Activated T-cell treated with anti-CD3 and anti-CD28 coated beads, Interleukin-2, amount 50 U/mL, for 48 hours (primary cell): ENCODE data around the gene OR52H1.

Experiments used
- DNase-seq, 2 experiments: peaks; one replicate each; pipeline ENCODE4 v3.0.0-alpha.2; 2020

The OR52H1 gene

DNA sequence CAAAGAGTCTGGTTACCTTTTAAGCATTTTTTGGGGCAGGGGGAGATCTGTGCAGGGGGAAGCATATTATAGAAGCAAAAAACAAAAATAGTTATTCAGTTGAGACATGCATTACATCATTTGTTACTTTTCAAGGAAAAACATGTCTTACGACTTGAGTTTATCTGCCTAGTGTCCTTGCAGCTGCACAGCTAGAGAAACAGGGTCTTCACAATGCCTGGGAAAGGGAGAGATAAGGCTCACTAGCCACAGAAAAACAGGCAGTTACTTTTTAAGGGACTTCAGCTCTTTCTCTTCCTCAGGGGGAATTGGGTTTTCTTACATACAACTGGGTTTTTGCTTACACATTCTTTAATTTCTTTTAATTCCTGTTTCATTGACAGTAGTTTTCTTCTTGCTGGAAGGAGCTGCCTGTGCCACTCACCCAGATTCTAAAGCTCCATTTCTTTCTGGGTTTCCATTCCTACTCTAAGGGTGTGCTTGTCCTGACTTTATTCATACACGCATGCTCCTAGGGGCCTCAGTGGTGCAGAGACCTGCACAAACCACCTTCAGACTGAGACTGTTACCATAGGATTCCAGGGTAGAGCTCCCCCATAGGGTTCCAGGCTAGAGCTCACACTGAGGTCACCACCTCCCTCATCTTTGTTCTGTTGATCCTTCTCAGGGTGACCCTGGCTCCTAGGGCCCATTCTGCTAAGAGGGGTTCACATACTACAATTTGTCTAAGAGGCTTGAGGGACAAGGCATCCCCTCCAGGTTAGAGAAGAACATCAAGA lies 17.1 kb downstream of the OR52H1 start:
- DNase-seq = no peak

DNA sequence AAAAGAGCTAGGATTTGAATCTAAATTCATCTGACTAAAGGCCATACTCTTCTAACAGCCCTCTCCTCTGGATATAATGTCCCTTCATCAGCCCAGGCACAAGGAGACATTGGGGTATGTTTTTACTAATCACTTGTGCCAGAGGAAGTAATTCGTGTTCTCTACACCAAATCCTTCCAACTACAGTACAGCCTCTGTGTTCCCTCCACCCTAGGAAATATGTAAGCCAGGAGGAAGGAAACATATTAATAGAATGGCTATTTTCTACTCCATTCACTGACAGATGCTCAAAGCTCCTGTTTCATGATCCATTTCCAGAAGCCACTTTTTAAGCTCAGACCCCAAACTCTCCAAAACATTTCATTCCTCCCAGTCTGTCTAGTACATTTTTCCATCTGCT lies 19.8 kb downstream of the OR52H1 start:
- DNase-seq = no peak

DNA sequence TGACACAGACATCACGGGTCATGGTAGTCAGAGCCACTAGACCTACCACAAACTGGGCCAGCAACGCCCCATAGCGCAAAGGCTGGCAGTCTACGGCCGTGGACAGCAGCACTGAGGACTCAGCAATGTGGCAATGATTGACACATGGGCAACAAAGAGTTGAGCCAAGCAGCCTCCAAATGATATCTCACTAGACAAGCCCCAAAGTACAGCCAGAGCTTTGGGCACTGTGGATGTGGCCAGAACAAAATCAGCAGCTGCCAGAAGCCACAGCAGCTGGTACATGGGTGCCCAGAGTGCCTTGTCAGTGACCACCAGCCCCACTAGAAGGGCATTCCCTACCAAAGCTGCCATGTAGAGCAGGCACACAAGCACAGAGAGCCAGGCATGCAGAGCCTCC lies 20.6 kb downstream of the OR52H1 start:
- no peak for DNase-seq

DNA sequence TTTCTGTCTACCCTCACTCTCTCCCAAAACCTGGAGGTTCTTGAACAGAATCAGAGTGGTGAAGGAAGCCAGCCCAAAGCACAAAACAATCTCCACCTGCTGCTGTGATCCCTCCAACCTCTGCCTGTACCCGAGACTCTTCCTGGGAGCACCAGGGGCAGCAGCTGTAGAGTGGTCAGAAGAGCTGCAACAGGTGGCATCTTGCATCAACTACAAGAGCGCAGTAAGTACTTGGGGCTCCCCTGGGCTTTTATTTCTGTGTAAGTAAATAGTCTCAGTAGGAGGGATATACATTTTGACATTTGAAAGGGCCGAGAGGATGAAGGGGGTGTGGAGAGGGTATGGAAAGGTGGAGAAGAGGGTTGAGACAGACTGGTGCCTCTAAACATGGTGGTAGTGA lies 23.6 kb downstream of the OR52H1 start:
- no peak for DNase-seq

- no peak for DNase-seq
Observed at GRCh38 chr11:5522308-5522707, 26.0 kb downstream of the OR52H1 start.

GRCh38 chr11:5521540-5521939 lies 26.8 kb downstream of the OR52H1 start:
- DNase-seq = no peak

DNA sequence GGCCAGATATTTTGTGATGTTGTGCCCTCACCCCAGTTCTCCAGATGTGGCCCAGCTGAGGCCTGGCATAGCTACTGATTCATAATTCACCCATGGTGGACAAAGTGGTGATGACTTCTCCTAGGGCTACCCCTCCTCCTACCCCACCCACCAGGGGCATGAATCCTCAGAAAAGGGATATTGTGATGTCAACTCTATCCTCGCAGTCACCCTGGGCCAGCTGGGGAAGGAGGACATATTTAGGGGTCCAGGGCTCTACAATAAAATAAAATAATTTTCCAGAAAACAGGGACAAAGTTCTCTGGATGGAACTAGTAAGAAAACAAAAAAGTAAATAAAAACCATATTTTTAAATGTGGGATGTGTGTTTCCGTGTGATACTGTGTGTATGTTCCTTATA lies 31.7 kb downstream of the OR52H1 start, which contains the start of gene UBQLNL:
Gene UBQLNL, minus strand, starts transcription at position 101 of the 400 bp plus-strand sequence. CDS start 258 bp downstream, outside the sequence.
- no peak for DNase-seq

DNA sequence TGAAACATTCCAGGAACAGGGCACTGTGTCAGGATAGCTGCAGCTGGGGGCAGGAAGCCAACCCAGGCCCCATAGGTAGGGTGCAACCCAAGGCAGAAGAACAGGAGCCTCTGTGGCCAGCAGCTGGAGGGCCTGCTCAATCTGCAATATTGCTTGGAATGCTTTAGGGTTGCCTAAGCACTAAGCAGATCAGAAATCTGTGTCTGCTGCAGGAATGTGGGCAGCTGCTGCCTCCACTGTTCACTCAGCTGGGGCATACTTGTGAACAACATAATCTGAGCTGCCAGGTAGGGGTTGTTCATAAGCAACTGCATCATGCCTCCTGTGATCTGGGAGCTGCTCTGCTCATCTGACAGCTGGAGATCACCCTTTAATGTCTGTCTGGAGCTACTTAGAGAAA lies 33.5 kb downstream of the OR52H1 start:
- DNase-seq = no peak

DNA sequence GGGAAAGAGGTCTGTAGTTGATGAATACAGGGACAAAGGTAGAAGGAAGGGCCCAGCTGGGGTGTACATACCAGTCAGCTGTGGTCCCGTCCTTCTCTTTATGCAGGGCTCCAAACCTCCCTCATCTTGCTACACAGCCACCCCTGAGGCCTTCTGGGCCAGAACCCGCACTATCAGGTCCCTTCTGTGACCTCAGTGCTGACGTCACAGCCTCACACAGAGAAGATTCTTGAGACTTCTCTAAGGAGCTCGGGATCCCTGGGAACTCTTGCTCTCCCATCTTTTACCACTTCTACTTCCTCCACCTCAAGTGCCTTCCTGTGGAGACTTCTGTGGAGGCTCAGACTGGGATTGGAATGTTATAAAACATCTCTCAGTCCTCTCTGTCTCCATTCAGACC lies 38.5 kb downstream of the OR52H1 start, which contains the start of gene UBQLN3:
Gene UBQLN3, minus strand, starts transcription at position 155 of the 400 bp plus-strand sequence. CDS start 399 bp downstream, outside the sequence.
- DNase-seq = no peak

GRCh38 chr11:5508605-5509004 lies 39.7 kb downstream of the OR52H1 start:
- no peak for DNase-seq

DNA sequence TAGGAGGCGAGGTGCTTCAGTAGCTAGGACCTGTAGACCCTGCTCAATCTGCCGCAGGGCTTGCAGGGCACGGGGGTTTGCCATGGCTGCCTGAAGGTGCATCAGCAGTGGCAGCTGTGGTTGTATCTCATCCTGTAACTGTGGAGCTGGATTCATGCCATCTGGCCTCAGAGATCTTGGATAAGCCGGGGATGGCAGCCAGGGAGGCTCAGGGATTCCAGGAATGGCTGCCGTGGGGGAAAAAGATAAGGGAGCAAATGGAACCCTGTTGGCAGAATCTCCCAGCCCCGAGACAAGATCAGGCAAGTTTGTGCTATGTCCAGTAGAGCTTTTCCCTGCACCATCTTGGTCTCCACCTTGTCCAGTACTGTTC lies 40.4 kb downstream of the OR52H1 start:
- DNase-seq = no peak

DNA sequence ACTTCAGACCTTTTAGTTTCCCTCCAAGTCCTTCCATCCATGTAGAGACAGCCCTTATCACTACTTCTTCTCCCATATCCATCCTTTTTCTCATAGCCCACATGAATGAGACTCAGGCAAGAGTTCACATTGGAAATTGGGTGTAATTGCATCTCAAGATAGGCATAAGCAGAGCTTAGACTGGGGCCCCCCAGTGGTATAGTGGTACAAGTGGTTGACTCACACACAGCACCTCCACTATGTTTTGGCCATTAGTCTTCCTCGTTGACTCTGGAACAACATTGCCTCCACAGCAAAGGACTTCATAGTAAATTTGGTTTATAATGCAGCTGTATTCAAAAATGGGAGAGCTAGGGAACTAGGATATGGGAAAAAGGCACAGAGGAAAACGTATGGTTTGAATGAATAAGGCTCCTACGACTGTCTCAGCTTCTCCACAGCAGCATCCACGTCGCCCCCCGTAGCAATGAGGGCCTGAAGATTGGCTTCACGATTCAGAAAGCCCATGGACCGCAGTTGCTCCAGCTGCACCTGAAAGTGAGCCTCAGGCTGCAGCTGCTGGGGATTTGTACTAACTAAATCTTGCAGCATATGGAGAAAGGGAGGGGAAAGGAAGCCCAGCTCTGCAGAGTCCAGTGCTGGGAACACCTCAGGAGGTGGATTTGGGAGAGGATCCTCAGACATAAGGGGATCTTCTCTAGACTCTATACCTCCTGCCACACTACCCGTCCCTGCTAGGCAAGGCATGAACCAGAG lies 41.0 kb downstream of the OR52H1 start:
- DNase-seq = no peak

GRCh38 chr11:5505363-5506048 lies 42.8 kb downstream of the OR52H1 start:
- DNase-seq = no peak

GRCh38 chr11:5504403-5504921 lies 43.9 kb downstream of the OR52H1 start:
- DNase-seq = no peak

DNA sequence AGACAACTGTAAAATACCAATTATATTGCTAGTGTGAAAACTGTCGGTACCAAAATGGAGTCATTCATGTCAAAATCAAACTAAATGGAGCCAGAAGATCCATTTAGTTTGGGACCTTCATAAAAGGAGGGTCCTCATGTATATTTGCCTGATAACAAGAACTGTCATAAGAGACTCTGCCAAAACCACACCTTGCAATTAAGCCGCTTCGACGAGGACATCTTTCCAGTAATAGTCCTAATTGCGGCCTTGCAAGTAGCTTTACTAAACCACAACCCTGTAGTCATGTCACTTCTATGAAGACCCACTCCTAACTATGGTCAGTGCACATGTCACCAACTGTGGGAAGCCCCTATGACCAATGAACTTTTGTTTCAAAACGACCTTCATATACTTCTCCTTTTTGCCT lies 47.9 kb downstream of the OR52H1 start:
- no peak for DNase-seq

DNA sequence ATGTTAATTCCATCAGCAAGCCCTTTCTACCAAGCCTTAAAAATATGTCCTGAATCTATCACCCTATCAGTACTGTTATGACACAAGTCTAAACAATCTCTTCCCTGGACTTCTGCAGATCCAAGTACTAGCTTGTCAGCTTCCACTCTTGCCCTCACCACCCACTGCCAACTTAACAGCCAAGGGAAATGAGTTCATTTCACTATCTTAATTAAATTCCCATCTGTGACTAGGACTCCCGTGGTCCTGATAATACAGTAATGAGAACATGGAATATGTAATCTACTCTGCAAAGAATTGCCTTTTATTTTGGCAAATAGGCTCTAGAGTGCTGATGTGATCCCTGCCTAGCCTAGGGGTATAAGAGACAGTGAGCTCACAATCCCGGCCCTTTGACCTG lies 48.7 kb downstream of the OR52H1 start:
- no peak for DNase-seq
